CD4-positive, alpha-beta T cell treated with Interleukin-17A for 1 hour (primary cell): ENCODE results near the gene TSHZ3.

ENCODE experiments used
- DNase-seq: peaks from one replicate; pipeline ENCODE4 v3.0.0-alpha.2; 2020

Gene TSHZ3

DNA sequence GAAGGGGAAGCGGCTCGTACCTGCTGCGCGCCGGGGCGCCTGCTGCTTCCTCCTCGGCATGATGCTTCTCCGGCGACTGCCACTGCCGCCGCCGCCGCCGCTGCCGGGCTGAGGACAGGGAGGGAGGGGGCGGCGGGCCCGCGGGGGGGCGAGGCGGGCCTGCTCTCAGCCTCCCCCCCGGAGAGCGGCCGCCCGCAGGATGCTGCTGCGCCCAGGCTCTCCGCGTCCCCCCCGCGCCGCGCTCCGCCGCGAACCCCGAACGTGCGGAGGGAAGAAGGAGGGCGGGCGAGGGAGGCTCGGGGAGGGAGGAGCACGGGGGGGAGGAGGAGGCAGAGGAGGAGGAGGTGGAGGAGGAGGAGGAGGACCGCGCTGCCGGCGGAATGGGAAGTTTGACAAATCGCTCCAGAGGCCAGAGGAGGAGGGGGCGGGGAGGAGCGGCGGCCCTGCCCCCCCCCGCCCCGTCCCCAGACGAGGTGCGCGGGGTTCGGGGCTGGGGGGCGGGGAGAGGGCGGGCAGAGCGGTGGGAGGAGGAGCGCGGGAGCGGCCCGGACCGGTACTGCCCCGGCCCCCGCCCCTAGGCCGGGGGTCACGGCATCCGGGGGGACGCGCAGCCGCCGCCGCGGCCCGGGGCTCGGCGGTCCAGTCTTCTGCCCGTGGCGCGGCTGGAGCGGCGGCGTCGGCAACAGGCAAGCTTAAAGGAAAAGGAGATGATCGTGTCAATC, at the start of gene TSHZ3:
TSS of gene TSHZ3 (minus strand) at position 277 of the 722 bp plus-strand sequence. CDS start at position 60, 217 bp downstream.
- peak; percentile 60 for DNase-seq

DNA sequence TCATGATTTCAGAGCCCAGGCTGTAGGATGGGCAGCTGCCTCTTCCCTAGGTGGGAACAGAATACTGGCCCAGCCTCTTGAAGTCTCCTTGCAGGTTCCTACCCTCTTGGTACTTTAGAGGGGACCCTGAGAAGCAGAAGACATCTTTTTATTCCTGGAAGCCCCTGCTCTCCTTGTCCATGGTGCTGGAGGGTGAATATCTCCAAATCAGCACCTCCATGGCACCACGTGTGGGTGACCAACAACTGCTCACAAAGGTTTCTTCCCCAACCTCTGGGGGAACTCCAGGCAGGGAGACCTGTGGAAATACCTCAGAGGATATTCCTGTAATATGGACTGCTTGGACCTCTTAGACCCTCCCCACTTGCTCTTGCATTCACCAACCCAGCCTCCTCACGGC, 48.1 kb upstream of the TSHZ3 start:
- DNase-seq: no peak

DNA sequence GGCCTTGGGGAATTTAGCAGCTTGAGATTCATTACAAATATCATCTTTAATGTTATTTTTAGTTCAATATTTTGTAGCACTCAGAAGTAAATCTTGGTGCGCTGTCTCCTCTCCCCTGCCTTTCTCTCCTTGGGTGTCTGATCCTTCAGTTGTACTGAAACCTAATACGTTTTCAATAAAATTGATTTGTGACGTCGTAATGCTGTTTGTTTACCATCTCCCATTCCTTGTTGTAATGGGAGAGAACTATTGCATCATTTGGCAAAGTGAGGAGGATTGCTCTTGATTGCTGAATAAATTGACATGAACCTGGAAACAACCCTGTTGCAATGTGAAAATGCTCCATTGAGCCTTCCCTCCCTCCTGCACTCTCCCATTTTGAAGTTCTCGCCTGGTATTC, 43.2 kb upstream of the TSHZ3 start:
- DNase-seq: no peak

GRCh38 chr19:31391518-31391917, 42.3 kb upstream of the TSHZ3 start:
- DNase-seq: no peak

DNA sequence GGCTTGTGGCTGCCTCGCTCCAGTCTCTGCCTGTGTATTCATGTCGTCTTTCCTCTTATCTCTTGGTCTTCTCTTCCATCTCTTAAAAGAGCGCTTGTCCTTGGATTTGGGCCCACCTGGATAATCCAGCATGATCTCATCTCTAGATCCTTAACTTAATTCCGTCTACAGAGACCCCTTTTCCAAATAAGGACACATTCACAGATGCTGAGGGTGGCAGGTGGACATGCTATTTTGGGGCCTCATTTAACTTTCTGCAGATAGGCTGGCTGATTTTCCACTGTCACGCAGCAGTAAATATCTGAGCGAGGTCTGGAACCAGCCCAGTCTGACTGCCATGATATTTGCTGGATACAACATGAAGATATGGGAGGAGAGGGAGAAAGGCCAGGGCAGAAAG, 41.5 kb upstream of the TSHZ3 start:
- DNase-seq: no peak

- no peak for DNase-seq
Measured at GRCh38 chr19:31389874-31390273, 40.6 kb upstream of the TSHZ3 start.

DNA sequence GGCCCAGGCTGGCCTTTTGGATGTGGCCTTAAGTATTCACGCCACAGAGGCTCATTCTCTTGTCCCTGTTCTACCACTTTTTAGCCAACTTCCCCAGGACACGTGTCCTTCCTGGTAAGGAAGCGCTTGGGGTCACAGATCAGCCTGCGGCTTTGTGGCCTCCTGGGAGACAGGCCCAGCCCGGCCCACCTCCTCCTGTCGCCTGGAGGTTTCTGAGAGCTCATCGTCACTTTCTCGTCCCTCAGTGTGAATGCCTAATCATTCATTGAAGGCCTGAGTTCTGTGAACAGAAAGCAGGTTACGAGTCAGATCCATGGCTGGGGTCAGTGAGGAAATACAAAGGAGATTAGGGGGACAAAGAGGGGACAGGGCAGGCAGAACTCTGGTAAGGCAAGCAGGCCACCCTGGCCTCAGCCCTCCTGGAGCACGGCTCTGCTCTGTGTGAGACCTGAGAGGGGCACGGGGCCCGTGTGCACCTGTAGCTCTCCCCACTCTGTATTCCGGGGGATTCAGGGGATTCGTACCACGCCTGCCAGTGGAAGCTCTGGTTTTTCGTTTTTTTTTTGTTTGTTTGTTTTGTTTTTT, 38.6 kb upstream of the TSHZ3 start:
- no peak for DNase-seq

- DNase-seq: no peak
Measured at GRCh38 chr19:31386806-31387205, 37.6 kb upstream of the TSHZ3 start.

- DNase-seq: no peak
Measured at GRCh38 chr19:31385744-31386143, 36.5 kb upstream of the TSHZ3 start.

GRCh38 chr19:31383553-31383952, 34.3 kb upstream of the TSHZ3 start:
- DNase-seq: no peak

DNA sequence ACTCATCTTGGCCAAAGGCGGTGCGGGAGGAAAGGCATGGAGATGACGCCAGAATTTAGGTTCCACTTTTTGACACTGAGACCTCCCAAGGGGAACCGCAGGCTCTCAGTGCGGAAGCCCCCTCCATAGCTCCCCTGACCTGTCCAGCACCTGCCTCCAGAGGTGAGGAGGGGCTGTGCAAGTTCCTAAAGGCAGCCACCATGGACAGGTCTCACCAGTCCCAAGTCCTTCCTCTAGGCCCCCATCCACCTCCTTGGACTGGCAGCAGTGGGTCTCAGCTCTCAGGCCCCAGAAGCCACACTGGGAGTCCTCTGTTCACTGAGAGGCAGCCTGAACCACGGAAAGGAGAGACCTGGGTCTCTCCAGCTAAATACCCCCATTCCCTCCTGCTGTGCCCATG, 31.6 kb upstream of the TSHZ3 start:
- no peak for DNase-seq

DNA sequence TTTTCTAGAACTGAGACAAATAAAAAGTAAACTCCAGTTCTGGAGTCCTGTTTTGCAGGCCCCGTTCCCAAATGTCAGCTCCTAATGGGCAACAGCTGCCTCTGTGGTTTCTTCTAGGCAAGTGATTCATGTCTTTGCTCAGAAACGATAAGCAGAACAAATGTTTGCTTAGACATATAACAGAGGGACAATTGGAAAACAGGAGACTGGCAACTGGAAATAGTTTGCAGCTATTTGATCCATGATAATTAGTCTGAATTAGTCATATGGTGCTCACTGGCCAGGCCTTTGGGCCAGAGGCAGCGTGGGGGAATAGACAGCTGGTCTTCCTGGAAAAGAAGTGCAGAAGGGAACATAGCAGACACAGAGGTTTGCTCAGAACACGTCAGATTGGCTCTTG, 29.2 kb upstream of the TSHZ3 start:
- DNase-seq: no peak

DNA sequence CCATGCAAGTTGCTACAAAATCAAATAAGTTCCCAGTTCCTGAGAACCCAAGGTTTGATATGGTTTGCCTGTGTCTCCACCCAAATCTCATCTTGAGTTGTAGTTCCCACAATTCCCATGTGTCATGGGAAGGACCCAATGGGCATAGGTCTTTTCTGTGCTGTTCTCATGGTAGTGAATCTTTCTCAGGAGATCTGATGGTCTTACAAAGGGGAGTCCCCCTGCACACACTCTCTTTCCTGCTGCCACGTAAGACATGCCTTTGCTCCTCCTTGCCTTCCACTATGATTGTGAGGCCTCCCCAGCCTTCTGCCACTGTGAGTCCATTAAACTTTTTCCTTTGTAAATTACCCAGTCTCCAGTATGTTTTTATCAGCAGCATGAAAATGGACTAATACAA, 28.5 kb upstream of the TSHZ3 start:
- no peak for DNase-seq

DNA sequence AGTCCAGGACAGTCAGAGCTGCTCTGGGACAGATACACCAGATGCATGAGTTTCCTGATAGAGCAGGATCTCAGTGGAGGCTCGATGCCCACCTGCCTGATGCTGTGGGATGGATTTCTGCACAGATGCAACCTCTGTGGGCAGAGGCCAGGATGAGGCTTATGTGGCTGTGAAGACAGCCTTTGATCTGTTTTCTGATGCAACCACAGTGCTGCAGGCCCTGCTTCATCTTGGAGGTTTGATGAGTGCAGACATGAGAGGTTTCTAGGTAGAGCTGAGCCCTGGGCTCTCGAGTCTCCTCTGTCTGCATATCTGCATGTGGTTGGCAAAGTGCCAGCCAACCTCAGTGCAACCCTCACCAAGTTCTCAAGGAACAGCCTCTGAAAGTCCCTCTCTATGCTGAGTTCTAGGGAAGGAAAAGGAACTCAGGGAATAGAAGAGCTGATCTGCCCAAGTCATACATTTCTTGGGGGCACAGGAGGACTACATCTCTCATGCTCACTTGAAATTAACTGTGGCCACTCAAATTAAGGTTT, 23.1 kb upstream of the TSHZ3 start:
- DNase-seq: no peak

DNA sequence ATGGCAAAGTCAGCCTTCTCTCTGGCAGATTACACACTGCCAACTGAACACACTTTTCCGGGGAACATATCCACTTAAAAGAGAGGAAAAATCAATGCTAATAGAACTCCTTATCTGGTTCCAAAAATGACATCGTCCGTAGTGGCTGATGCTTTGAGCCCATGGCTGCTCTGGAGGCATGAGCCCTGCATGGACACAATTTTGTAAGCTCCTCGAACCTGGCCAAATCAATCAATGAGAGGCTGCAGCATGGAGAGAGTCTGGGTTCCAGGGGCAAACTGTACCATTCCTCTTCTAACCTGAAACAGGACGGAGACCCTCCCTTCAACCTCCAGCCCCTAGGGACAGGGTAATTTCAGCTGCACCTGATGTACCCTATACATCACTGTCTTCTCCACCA, 21.0 kb upstream of the TSHZ3 start:
- no peak for DNase-seq

DNA sequence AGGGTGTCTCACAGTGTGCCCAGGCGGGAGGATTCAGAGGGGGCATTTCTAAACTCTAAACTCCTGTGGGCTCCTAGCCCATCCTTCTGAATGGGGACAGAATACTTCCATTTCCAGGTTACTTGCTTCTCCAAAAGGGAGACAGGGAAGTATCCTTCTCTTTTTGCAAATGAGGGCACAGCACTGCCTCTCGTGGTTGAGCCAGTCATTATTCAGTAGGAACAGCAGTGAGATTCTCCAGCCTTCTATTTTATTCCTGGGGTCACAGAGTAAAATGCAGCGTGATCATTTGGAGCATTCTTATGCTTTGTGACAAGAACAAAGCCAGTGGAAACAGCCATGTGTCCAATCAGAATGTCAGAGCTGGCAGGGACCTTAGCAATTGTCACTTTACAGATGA, 15.7 kb upstream of the TSHZ3 start:
- DNase-seq: no peak

DNA sequence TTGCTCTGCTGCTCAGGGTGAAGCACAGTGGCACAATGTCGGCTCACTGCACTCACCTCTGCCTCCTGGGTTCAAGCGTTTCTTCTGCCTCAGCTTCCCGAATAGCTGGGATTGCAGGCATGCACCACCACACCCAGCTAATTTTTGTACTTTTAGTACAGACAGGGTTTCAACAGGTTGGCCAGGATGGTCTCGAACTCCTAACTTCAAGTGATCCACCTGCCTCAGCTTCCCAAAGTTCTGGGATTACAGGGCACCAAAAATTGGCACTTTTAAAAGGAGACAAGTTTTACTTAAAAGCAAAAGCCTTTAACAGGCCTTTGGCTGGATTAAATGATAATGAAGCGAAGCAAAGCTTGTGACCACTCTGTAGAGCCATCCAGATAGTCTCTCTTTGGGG, 12.5 kb upstream of the TSHZ3 start:
- DNase-seq: no peak

DNA sequence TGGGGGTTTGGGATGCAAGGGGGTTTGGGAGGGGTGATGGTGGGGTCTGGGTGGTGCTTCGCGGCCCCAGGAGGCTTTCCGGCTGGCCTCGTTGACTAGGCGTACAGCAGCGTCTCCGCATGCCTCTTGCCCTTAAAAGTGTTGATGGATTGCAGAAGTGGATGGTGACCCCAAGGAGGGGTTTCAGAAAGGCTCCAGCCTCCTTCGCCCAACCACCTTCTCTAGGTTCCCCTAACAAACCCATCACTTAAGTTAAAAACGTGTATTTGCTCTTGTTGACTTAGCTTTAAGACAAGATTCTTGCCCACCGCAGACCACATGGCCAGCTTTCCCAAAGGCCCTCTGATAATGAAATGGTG, 8.1 kb upstream of the TSHZ3 start:
- DNase-seq: no peak

GRCh38 chr19:31356587-31357314, 7.5 kb upstream of the TSHZ3 start:
- DNase-seq: peak; percentile 60

DNA sequence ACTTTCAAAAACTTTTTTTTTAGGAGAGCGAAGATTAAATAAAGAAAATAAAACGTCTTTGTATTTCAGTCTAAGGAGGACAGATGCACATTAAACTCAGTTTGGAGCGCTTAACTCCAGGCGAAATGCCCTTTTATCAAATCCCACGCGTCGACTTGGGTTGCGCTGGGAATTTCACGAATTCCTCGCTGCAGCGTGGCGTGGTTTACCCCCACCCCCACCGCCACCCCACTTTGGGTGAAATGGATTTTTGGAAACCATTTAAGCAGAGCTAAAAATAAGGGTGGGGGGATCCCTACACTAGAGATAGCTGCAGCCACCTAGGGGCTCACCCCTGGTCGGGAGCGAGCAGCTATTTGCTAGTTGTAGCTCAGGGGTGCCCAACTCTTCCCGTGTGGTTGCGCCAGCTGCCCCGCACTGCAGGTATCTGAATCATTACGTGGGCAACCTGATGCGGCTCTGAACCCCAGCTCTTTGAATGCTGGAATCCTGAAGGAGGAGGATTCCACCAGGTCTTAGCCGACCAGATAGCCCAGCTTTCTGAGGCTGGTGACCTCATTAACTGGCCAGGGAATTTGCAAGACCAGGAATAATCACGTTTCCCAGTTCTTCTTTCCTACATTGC, 6.5 kb upstream of the TSHZ3 start:
- DNase-seq: no peak

- DNase-seq: no peak
Measured at GRCh38 chr19:31354799-31355664, 5.8 kb upstream of the TSHZ3 start.

- no peak for DNase-seq
Measured at GRCh38 chr19:31354316-31354715, 5.1 kb upstream of the TSHZ3 start.

DNA sequence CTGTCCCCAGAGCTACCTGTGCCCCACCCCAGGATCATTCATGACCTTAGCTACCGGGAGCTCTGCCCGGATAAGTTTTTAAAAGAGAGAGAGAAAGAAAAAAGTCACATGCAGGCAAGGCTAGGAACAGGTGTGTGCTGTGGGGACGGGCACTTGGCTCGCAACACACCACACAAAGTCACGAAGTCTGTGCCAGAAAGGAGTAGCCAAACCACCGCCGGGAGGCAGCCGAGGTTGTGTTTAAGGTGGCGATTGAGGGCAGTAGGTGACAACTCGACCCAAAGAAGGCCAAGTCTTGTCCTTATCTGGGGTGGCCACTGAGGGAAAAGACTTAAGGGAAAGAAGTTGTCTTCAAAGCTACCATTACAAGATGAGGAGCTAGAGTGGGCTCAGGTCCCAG, 4.6 kb upstream of the TSHZ3 start:
- no peak for DNase-seq
